ENCODE measurements around the gene NFATC1.

The NFATC1 gene

GRCh38 chr18:79523206-79523735, 127.5 kb downstream of the NFATC1 start:
- in situ Hi-C loops (cut with MboI; ENCODE audit: low sequenced_read_pairs, unreplicated experiment), result no loop called here
- DNase-seq (ENCODE audit: low spot score), result peak; percentile 67

GRCh38 chr18:79523736-79524180, 128.0 kb downstream of the NFATC1 start:
- DNase-seq (ENCODE audit: low spot score), result peak; percentile 81
- in situ Hi-C loops (cut with MboI; ENCODE audit: low sequenced_read_pairs, unreplicated experiment), result no loop called here
- TF ChIP-seq CTCF (IDR thresholded peaks at IDR 0.05; ENCODE audit: borderline replicate concordance, control extremely low read depth, extremely low read depth, insufficient read depth, missing control alignments), result no peak

More at GRCh38 chr18:79523206-79523735, 127.5 kb downstream of the NFATC1 start:
- peak; percentile 5 for TF ChIP-seq CTCF (IDR thresholded peaks at IDR 0.05; ENCODE audit: borderline replicate concordance, control extremely low read depth, extremely low read depth, insufficient read depth, missing control alignments)

GRCh38 chr18:79524181-79525078, 128.7 kb downstream of the NFATC1 start:
- DNase-seq (ENCODE audit: low spot score), result peak; percentile 77
- no peak for TF ChIP-seq CTCF (IDR thresholded peaks at IDR 0.05; ENCODE audit: borderline replicate concordance, control extremely low read depth, extremely low read depth, insufficient read depth, missing control alignments)
- in situ Hi-C loops (cut with MboI; ENCODE audit: low sequenced_read_pairs, unreplicated experiment), result no loop called here

GRCh38 chr18:79525556-79526467, 130.1 kb downstream of the NFATC1 start:
- no peak for DNase-seq (ENCODE audit: low spot score)
- in situ Hi-C loops (cut with MboI; ENCODE audit: low sequenced_read_pairs, unreplicated experiment), result no loop called here
- TF ChIP-seq CTCF (IDR thresholded peaks at IDR 0.05; ENCODE audit: borderline replicate concordance, control extremely low read depth, extremely low read depth, insufficient read depth, missing control alignments), result no peak

- in situ Hi-C loops (cut with MboI; ENCODE audit: low sequenced_read_pairs, unreplicated experiment), result no loop called here
- no peak for TF ChIP-seq CTCF (IDR thresholded peaks at IDR 0.05; ENCODE audit: borderline replicate concordance, control extremely low read depth, extremely low read depth, insufficient read depth, missing control alignments)
- no peak for DNase-seq (ENCODE audit: low spot score)
Measured at GRCh38 chr18:79526468-79527460, 131.0 kb downstream of the NFATC1 start.

All from GM13976 (cell line).